Measurements from ENCODE around the gene SHC3.

SHC3 gene

DNA sequence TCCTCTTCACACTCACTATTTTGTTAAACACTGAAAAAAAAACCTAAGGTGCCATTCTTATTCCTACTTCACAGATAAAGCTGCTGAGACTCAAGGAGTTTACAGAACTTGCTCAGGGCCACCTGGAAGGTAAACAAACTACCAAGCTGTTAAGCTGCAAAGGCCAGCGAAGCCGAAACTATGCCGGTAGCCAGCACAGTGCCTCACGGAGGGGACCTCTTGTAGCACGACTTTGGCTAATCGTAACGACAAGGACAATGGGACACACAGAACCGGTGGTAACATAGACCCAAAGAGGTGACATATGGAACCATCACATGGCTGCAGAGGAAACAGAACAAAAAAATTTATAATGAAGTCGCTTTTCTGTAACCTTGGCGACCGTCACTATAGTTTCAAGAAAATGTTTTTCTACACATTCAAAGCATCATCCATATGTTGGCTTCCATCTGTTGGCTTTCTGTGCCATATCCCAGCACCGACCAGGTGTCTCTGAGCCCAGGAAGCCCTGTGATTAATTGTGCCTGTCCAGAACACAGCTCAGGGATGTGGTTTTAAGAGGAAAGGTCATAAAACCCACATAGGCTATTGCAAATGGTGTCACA lies 127.1 kb downstream of the SHC3 start:
- TF ChIP-seq, protein P1, sequence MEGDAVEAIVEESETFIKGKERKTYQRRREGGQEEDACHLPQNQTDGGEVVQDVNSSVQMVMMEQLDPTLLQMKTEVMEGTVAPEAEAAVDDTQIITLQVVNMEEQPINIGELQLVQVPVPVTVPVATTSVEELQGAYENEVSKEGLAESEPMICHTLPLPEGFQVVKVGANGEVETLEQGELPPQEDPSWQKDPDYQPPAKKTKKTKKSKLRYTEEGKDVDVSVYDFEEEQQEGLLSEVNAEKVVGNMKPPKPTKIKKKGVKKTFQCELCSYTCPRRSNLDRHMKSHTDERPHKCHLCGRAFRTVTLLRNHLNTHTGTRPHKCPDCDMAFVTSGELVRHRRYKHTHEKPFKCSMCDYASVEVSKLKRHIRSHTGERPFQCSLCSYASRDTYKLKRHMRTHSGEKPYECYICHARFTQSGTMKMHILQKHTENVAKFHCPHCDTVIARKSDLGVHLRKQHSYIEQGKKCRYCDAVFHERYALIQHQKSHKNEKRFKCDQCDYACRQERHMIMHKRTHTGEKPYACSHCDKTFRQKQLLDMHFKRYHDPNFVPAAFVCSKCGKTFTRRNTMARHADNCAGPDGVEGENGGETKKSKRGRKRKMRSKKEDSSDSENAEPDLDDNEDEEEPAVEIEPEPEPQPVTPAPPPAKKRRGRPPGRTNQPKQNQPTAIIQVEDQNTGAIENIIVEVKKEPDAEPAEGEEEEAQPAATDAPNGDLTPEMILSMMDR (IDR thresholded peaks at IDR 0.05; ENCODE audit: extremely low read depth, insufficient read depth, missing control alignments) = no peak
- no peak for DNase-seq (ENCODE audit: low spot score)
- in situ Hi-C loops (cut with MboI; ENCODE audit: low pct_unique_long_range_greater_than_20kb, low sequenced_read_pairs, unreplicated experiment) = no loop called here

DNA sequence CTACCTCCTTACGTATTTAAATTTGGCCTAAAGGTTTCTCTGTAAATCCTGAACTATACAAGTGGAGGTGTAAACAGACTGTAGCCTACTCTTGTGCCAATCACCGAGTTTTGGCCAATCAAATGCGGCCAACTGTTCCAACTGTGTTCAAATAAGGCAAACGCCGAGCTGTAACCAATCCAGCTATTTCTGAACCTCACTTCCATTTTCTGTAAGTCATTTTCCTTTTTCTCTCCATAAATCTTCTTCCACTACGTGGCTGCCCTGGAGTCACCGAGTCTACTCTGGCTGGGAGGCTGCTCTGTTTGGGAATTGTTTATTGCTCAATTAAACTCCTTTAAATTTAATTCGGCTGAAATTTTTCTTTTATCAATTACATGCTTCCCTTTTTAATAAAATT lies 129.0 kb downstream of the SHC3 start:
- in situ Hi-C loops (cut with MboI; ENCODE audit: low pct_unique_long_range_greater_than_20kb, low sequenced_read_pairs, unreplicated experiment) = no loop called here
- TF ChIP-seq, protein P1 (IDR thresholded peaks at IDR 0.05; ENCODE audit: extremely low read depth, insufficient read depth, missing control alignments) = no peak
- DNase-seq (ENCODE audit: low spot score) = no peak

DNA sequence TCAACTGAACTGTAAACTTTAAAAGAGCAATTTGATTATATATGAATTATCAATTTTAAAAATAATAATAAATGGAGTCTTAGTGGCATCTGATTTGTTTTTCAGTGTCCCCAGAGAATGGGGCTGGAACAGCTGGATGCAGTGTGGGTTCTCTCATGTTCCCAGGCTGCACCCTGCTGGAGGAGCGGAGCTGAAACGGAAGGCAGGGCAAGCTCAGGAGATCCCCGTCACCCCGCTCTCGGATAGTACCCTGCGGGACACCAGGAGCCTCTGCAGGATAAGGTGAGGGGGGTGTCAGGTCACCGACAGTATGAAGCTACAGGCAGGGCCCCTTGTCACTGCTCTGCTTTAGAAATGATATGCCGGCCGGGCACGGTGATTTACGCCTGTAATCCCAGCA lies 130.0 kb downstream of the SHC3 start:
- DNase-seq (ENCODE audit: low spot score) = no peak
- TF ChIP-seq, protein P1 (IDR thresholded peaks at IDR 0.05; ENCODE audit: extremely low read depth, insufficient read depth, missing control alignments) = no peak
- in situ Hi-C loops (cut with MboI; ENCODE audit: low pct_unique_long_range_greater_than_20kb, low sequenced_read_pairs, unreplicated experiment) = no loop called here

DNA sequence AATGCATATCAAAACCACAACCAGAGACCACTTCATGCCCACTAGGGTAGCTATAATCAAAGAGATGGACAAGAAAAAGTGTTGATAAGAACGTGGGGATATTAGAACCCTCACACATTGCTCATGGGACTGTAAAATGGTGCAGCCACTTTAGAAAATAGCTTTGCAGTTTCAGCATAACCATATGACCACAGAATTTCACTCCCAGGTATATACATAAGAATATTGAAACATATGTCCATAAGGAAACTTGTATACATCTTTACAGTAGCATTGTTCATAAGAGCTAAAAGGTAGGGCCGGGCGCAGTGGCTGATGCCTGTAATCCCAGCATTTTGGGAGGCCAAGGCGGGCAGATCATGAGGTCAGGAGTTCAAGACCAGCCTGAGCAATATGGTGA lies 131.0 kb downstream of the SHC3 start:
- TF ChIP-seq, protein P1 (IDR thresholded peaks at IDR 0.05; ENCODE audit: extremely low read depth, insufficient read depth, missing control alignments) = no peak
- in situ Hi-C loops (cut with MboI; ENCODE audit: low pct_unique_long_range_greater_than_20kb, low sequenced_read_pairs, unreplicated experiment) = no loop called here
- DNase-seq (ENCODE audit: low spot score) = no peak

DNA sequence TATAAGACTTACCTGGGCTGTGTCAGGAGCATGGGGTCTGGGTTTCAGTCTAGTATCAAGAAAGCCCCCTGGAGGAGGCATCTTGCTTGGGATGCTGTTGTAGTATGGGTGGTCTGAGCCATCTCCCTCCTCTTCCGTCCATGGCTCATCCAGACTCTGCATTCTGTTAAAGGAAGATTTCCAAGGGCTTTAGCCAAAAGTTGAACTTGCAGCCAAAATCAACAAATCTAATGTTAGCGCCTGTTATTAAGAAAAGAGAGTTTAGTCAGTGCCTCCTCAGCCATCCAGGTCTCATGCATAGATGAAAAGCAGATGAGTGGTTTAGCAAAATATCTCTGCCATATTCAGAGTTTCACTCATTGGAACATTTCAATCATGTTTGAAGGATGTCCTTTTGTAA lies 131.8 kb downstream of the SHC3 start:
- in situ Hi-C loops (cut with MboI; ENCODE audit: low pct_unique_long_range_greater_than_20kb, low sequenced_read_pairs, unreplicated experiment) = no loop called here
- TF ChIP-seq, protein P1 (IDR thresholded peaks at IDR 0.05; ENCODE audit: extremely low read depth, insufficient read depth, missing control alignments) = no peak
- no peak for DNase-seq (ENCODE audit: low spot score)

DNA sequence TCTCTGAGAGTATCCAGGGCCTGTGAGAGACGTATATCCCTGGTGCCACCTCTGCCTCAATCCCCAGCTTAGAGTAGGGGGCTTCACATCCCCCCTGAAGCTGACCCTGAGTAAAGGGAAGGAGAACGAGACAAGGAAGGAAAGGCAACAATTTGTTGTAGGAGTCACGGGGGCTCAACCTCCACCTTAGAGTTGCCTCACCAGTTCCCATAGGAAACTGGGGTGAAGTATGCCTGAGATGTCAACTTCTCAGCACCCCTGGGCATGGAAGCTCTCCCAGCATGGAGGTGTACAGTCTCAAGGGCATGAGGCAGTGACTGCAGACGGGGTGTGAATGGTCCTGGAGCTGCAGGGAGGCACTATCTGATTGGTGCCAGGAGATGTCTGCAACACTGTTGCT lies 133.7 kb downstream of the SHC3 start:
- TF ChIP-seq, protein P1 (IDR thresholded peaks at IDR 0.05; ENCODE audit: extremely low read depth, insufficient read depth, missing control alignments) = no peak
- in situ Hi-C loops (cut with MboI; ENCODE audit: low pct_unique_long_range_greater_than_20kb, low sequenced_read_pairs, unreplicated experiment) = no loop called here

DNA sequence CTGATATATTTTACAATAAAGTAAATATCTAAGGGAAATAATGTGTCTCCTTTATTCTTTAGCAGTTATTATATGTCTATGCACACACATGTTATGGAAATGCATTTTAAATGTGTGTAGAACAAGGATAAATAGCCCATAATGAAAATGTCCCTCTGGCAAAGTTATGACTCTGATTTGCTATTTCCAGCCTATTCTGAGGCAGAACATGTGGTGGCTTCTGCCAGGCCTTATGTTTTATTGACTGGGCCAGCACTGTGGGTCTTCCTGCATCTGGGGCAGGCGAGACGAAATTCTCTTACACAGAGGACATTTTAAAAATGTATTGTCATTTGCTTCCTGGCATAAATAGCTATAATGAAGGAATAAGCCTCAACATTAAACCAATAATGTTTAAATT lies 134.5 kb downstream of the SHC3 start:
- in situ Hi-C loops (cut with MboI; ENCODE audit: low pct_unique_long_range_greater_than_20kb, low sequenced_read_pairs, unreplicated experiment) = no loop called here
- no peak for DNase-seq (ENCODE audit: low spot score)
- TF ChIP-seq, protein P1 (IDR thresholded peaks at IDR 0.05; ENCODE audit: extremely low read depth, insufficient read depth, missing control alignments) = no peak

More for the DNA sequence above, 133.7 kb downstream of the SHC3 start:
- no peak for DNase-seq (ENCODE audit: low spot score)

Measured in GM13977 (cell line).